ENCODE measurements around the gene SEMA5B.

The SEMA5B gene

GRCh38 chr3:123024056-123024455 is 3.5 kb downstream of the SEMA5B start:
- DNase-seq (ENCODE audit: low spot score): no peak

- no peak for DNase-seq (ENCODE audit: low spot score)
Measured at GRCh38 chr3:123021996-123022510, 5.5 kb downstream of the SEMA5B start.

GRCh38 chr3:123021388-123021787 is 6.2 kb downstream of the SEMA5B start:
- no peak for DNase-seq (ENCODE audit: low spot score)

GRCh38 chr3:123020709-123021108 is 6.9 kb downstream of the SEMA5B start:
- DNase-seq (ENCODE audit: low spot score): no peak

GRCh38 chr3:123019591-123019990 is 8.0 kb downstream of the SEMA5B start:
- DNase-seq (ENCODE audit: low spot score): no peak

GRCh38 chr3:123019161-123019560 is 8.4 kb downstream of the SEMA5B start:
- no peak for DNase-seq (ENCODE audit: low spot score)

- DNase-seq (ENCODE audit: low spot score): no peak
Measured at GRCh38 chr3:123018683-123019082, 8.9 kb downstream of the SEMA5B start.

- DNase-seq (ENCODE audit: low spot score): no peak
Measured at GRCh38 chr3:123015596-123015995, 12.0 kb downstream of the SEMA5B start.

GRCh38 chr3:123013876-123014275 is 13.7 kb downstream of the SEMA5B start:
- DNase-seq (ENCODE audit: low spot score): no peak

- DNase-seq (ENCODE audit: low spot score): no peak
Measured at GRCh38 chr3:123012652-123013051, 14.9 kb downstream of the SEMA5B start.

- DNase-seq (ENCODE audit: low spot score): no peak
Measured at GRCh38 chr3:123011447-123011846, 16.1 kb downstream of the SEMA5B start.

GRCh38 chr3:123008840-123009239 is 18.7 kb downstream of the SEMA5B start:
- no peak for DNase-seq (ENCODE audit: low spot score)

- DNase-seq (ENCODE audit: low spot score): no peak
Measured at GRCh38 chr3:123006609-123007008, 21.0 kb downstream of the SEMA5B start.

GRCh38 chr3:123005291-123005690 is 22.3 kb downstream of the SEMA5B start:
- DNase-seq (ENCODE audit: low spot score): no peak

GRCh38 chr3:123004201-123004918 is 23.2 kb downstream of the SEMA5B start:
- no peak for DNase-seq (ENCODE audit: low spot score)

- DNase-seq (ENCODE audit: low spot score): no peak
Measured at GRCh38 chr3:123002749-123003497, 24.6 kb downstream of the SEMA5B start.

- DNase-seq (ENCODE audit: low spot score): no peak
Measured at GRCh38 chr3:123002100-123002748, 25.3 kb downstream of the SEMA5B start.

GRCh38 chr3:122998856-122999255 is 28.7 kb downstream of the SEMA5B start:
- no peak for DNase-seq (ENCODE audit: low spot score)

GRCh38 chr3:122998206-122998605 is 29.4 kb downstream of the SEMA5B start:
- no peak for DNase-seq (ENCODE audit: low spot score)

GRCh38 chr3:122996038-122996580 is 31.5 kb downstream of the SEMA5B start:
- no peak for DNase-seq (ENCODE audit: low spot score)

GRCh38 chr3:122994954-122995353 is 32.6 kb downstream of the SEMA5B start:
- DNase-seq (ENCODE audit: low spot score): no peak

- DNase-seq (ENCODE audit: low spot score): no peak
Measured at GRCh38 chr3:122993124-122993978, 34.2 kb downstream of the SEMA5B start.

Measured in CD4-positive, alpha-beta T cell treated with Interleukin-6 at 100 ng/mL for 8 hours (primary cell).